WTC11 (cell line): ENCODE measurements around the gene BIVM. TPM values are rescaled to one million over a fixed set of nuclear protein-coding genes. Genes with fewer than 3 reads are reported as not detected.
A peak's percentile ranks its signal among the peaks of the same experiment; 100 is the strongest.

ENCODE experiments used
- ATAC-seq: fragments of 200-7000 bp; cut with Tn5 transposase; 2 replicates; pipeline ENCODE4 v1.10.0; 2021; ENCODE audit warnings: mild to moderate bottlenecking, moderate library complexity
- CTCF ChIA-PET: fragments of 300-600 bp; sonication (Branson Sonifier 250); formaldehyde crosslinking; loops from one replicate; lab custom pipeline; 2021; ENCODE audit warnings: antibody characterized with exemption; lab: Charles Lee
- POLR2A ChIA-PET: fragments of 350-600 bp; sonication (Branson Sonifier 250); formaldehyde crosslinking; loops from one replicate; lab custom pipeline; 2021; ENCODE audit warnings: antibody characterized with exemption; lab: Charles Lee
- DNase-seq: peaks from one replicate; pipeline ENCODE4 v3.0.0; 2021; ENCODE audit warnings: low spot score
- H3K27ac Mint-ChIP-seq: 2 replicates; pipeline ENCODE4 v1.8.0; 2021; ENCODE audit warnings: mixed read lengths
- H3K27me3 Mint-ChIP-seq: 2 replicates; pipeline ENCODE4 v1.8.0; 2021; ENCODE audit warnings: low read depth, mild to moderate bottlenecking, moderate library complexity, mixed read lengths
- H3K36me3 Mint-ChIP-seq: 2 replicates; pipeline ENCODE4 v1.8.0; 2021; ENCODE audit warnings: mixed read lengths
- H3K4me1 Mint-ChIP-seq: 2 replicates; pipeline ENCODE4 v1.8.0; 2022; ENCODE audit warnings: mixed read lengths
- H3K4me3 Mint-ChIP-seq: 2 replicates; pipeline ENCODE4 v1.8.0; 2021; ENCODE audit warnings: mild to moderate bottlenecking, moderate library complexity, mixed read lengths
- H3K9me3 Mint-ChIP-seq: 2 replicates; pipeline ENCODE4 v1.8.0; 2021; ENCODE audit warnings: mixed read lengths
- AFF4 ChIP-seq: sonication (generic); formaldehyde crosslinking; IDR thresholded peaks from 2 replicates; pipeline ENCODE4 v1.8.1; 2023; ENCODE audit warnings: mild to moderate bottlenecking, missing genetic modification reagents, borderline replicate concordance
- ARID4B ChIP-seq: sonication (generic); formaldehyde crosslinking; IDR thresholded peaks from 2 replicates; pipeline ENCODE4 v1.8.0; 2023; ENCODE audit warnings: missing genetic modification reagents, mild to moderate bottlenecking, borderline replicate concordance
- ATF3 ChIP-seq: sonication (generic); formaldehyde crosslinking; conservative IDR thresholded peaks from 2 replicates; pipeline ENCODE4 v1.8.1; 2022; ENCODE audit warnings: mild to moderate bottlenecking, missing genetic modification reagents
- CREB1 ChIP-seq: sonication (generic); formaldehyde crosslinking; IDR thresholded peaks from 2 replicates; pipeline ENCODE4 v1.8.0; 2023; ENCODE audit warnings: mild to moderate bottlenecking, missing genetic modification reagents
- ESRRA ChIP-seq: sonication (generic); formaldehyde crosslinking; IDR thresholded peaks from 2 replicates; pipeline ENCODE4 v1.8.1; 2022; ENCODE audit warnings: mild to moderate bottlenecking, missing genetic modification reagents, borderline replicate concordance
- ETV6 ChIP-seq: sonication (generic); formaldehyde crosslinking; IDR thresholded peaks from 2 replicates; pipeline ENCODE4 v1.8.1; 2022; ENCODE audit warnings: mild to moderate bottlenecking, missing genetic modification reagents
- FOXJ3 ChIP-seq: sonication (generic); formaldehyde crosslinking; IDR thresholded peaks from 2 replicates; pipeline ENCODE4 v1.9.0; 2021; ENCODE audit warnings: missing genetic modification reagents, mild to moderate bottlenecking, borderline replicate concordance
- GTF2I ChIP-seq: fragments of 250-450 bp; sonication (Bioruptor Pico); conservative IDR thresholded peaks from 2 replicates; pipeline ENCODE4 v1.4.0; 2021; ENCODE audit warnings: mild to moderate bottlenecking
- MAX ChIP-seq: sonication (generic); formaldehyde crosslinking; IDR thresholded peaks from 2 replicates; pipeline ENCODE4 v1.8.0; 2022; ENCODE audit warnings: mild to moderate bottlenecking, missing genetic modification reagents
- MYBL2 ChIP-seq: sonication (generic); formaldehyde crosslinking; IDR thresholded peaks from 2 replicates; pipeline ENCODE4 v1.8.1; 2023; ENCODE audit warnings: mild to moderate bottlenecking, moderate library complexity, missing genetic modification reagents
- PRRX2 ChIP-seq: fragments of 250-450 bp; sonication (Bioruptor Pico); IDR thresholded peaks from 2 replicates; pipeline ENCODE4 v1.8.0; 2021; ENCODE audit warnings: mild to moderate bottlenecking
- TP53 ChIP-seq: sonication (generic); formaldehyde crosslinking; IDR thresholded peaks from 2 replicates; pipeline ENCODE4 v1.8.1; 2023; ENCODE audit warnings: mild to moderate bottlenecking, missing genetic modification reagents
- ZMAT4 ChIP-seq: fragments of 250-450 bp; sonication (Bioruptor Pico); IDR thresholded peaks from 2 replicates; pipeline ENCODE4 v1.9.0; 2021; ENCODE audit warnings: mild to moderate bottlenecking
- ZNF263 ChIP-seq: sonication (generic); formaldehyde crosslinking; IDR thresholded peaks from 2 replicates; pipeline ENCODE4 v1.8.1; 2022; ENCODE audit warnings: low read depth, mild to moderate bottlenecking, moderate library complexity, missing genetic modification reagents
- ZNF281 ChIP-seq: sonication (generic); formaldehyde crosslinking; IDR thresholded peaks from 2 replicates; pipeline ENCODE4 v1.8.0; 2023; ENCODE audit warnings: mild to moderate bottlenecking, missing genetic modification reagents
- ZNF423 ChIP-seq: fragments of 250-450 bp; sonication (Bioruptor Pico); IDR thresholded peaks from 2 replicates; pipeline ENCODE4 v2.1.2; 2022; ENCODE audit warnings: mild to moderate bottlenecking, moderate library complexity
- ZNF532 ChIP-seq: fragments of 250-450 bp; sonication (Bioruptor Pico); IDR thresholded peaks from 2 replicates; pipeline ENCODE4 v1.9.0; 2021; ENCODE audit warnings: mild to moderate bottlenecking, borderline replicate concordance
- total RNA-seq: library from RNA; stranded (reverse); gene quantifications from 3 replicates; pipeline ENCODE4 v1.2.3, GENCODE V29; 2021

Gene BIVM
- total RNA-seq, 1 experiment from 2014 or later: 10.2 TPM

- no peak for TF ChIP-seq ARID4B (CRISPR knock-in tag)
- TF ChIP-seq TP53 (CRISPR knock-in tag): no peak
- TF ChIP-seq ETV6: no peak
- TF ChIP-seq GTF2I (CRISPR knock-in tag): no peak
Observed at GRCh38 chr13:102772042-102772425, 26.9 kb upstream of the BIVM start (continued).

- H3K4me1 Mint-ChIP-seq: peaks cover 7% of the 10 kb centered on the region
- ATAC-seq (peak; percentile 92), DNase-seq (peak; percentile 78)
- H3K36me3 Mint-ChIP-seq: no peaks in the 10 kb centered on the region
- ChIA-PET POLR2A (interaction anchor here (0.8 to 1.6 kb wide), 3 partner anchors 27 to 182 kb away, joined by 4 to 7 read pairs (median 4); no protein-coding TSS in a partner anchor), CTCF (interaction anchor here (1.0 to 1.8 kb wide), 3 partner anchors 15 to 97 kb away, joined by 3 to 9 read pairs (median 4); no protein-coding TSS in a partner anchor)
- peak within 1 kb of the TSS; percentile 74 for H3K27ac Mint-ChIP-seq
- peak within 1 kb of the TSS; percentile 86 for H3K4me3 Mint-ChIP-seq
- no peaks in the 10 kb centered on the region for H3K9me3 Mint-ChIP-seq
- peaks cover 25% of the 10 kb centered on the region for H3K27me3 Mint-ChIP-seq
- TF ChIP-seq ZNF532 (CRISPR knock-in tag) (no peak), ZNF423 (CRISPR knock-in tag) (no peak), MAX (CRISPR knock-in tag) (peak; percentile 97), ATF3 (CRISPR knock-in tag) (0 out of 2 replicates have a peak, but pooled peaks have one; percentile 52), MYBL2 (peak; percentile 88), FOXJ3 (CRISPR knock-in tag) (no peak), ESRRA (peak; percentile 88), AFF4 (0 out of 2 replicates have a peak, but pooled peaks have one; percentile 73), ZNF263 (CRISPR knock-in tag) (peak; percentile 76), ZMAT4 (CRISPR knock-in tag) (no peak), ZNF281 (CRISPR knock-in tag) (peak; percentile 59; the same call in 1 of the 2 replicates), PRRX2 (CRISPR knock-in tag) (no peak), CREB1 (peak; percentile 44; the same call in 1 of the 2 replicates)
Observed at GRCh38 chr13:102773441-102774213, 25.3 kb upstream of the BIVM start, which contains the start of gene TEX30. TEX30 (minus strand) TSS chr13:102773786; CDS start chr13:102770026, 3,760 bp downstream.
